ENCODE measurements around the gene LSM7. TPM values are rescaled to one million over a fixed set of nuclear protein-coding genes. Genes with fewer than 3 reads are reported as not detected.

The LSM7 gene
- total RNA-seq, 1 donor from 2014 or later, result 108 TPM

- H3K27ac Mint-ChIP-seq (ENCODE audit: unreplicated experiment), result no peak overlapping the region
- H3K9me3 Mint-ChIP-seq (ENCODE audit: unreplicated experiment), result no peaks in the 10 kb centered on the region
- peaks cover 3% of the 10 kb centered on the region for H3K36me3 Mint-ChIP-seq (ENCODE audit: low read depth, unreplicated experiment)
- peaks cover 7% of the 10 kb centered on the region for H3K4me1 Mint-ChIP-seq (ENCODE audit: unreplicated experiment)
- H3K27me3 Mint-ChIP-seq (ENCODE audit: unreplicated experiment), result peaks cover 6% of the 10 kb centered on the region
- no peak overlapping the region for H3K4me3 Mint-ChIP-seq (ENCODE audit: unreplicated experiment)
- TF ChIP-seq CTCF (IDR thresholded peaks at IDR 0.05; ENCODE audit: unreplicated experiment), result no peak
- no peak for DNase-seq (ENCODE audit: low spot score)
These were observed 9.5 kb downstream of the LSM7 start for GRCh38 chr19:2318923-2319322.

DNA sequence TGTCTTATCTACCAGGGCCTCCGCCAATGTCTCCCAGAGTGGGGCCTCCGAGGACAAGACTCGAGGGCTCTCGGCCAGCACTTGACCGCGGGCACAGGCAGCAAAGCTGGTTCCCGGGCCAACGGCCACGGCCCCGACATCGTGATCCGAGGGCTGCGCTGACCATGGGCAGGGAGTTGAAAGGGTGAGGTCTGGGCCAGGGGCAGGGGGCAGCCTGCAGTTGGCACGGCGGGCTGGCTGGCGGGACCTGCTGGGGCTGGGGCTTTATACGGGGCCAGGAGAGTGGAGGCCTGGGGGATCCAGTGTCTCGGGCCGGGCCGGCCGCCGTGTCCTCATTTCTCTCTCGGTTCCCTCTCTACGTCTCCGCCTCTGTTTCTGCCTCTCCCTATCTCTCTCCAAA is 10.6 kb downstream of the LSM7 start:
- no peaks in the 10 kb centered on the region for H3K9me3 Mint-ChIP-seq (ENCODE audit: unreplicated experiment)
- H3K27ac Mint-ChIP-seq (ENCODE audit: unreplicated experiment), result no peak overlapping the region
- H3K4me1 Mint-ChIP-seq (ENCODE audit: unreplicated experiment), result peaks cover 7% of the 10 kb centered on the region
- no peak for DNase-seq (ENCODE audit: low spot score)
- peaks cover 3% of the 10 kb centered on the region for H3K27me3 Mint-ChIP-seq (ENCODE audit: unreplicated experiment)
- TF ChIP-seq CTCF (IDR thresholded peaks at IDR 0.05; ENCODE audit: unreplicated experiment), result no peak
- no peak overlapping the region for H3K4me3 Mint-ChIP-seq (ENCODE audit: unreplicated experiment)
- H3K36me3 Mint-ChIP-seq (ENCODE audit: low read depth, unreplicated experiment), result peaks cover 7% of the 10 kb centered on the region

- DNase-seq (ENCODE audit: low spot score), result no peak
- H3K9me3 Mint-ChIP-seq (ENCODE audit: unreplicated experiment), result no peaks in the 10 kb centered on the region
- H3K27me3 Mint-ChIP-seq (ENCODE audit: unreplicated experiment), result peaks cover 1% of the 10 kb centered on the region
- TF ChIP-seq CTCF (IDR thresholded peaks at IDR 0.05; ENCODE audit: unreplicated experiment), result no peak
- H3K4me3 Mint-ChIP-seq (ENCODE audit: unreplicated experiment), result no peak overlapping the region
- H3K36me3 Mint-ChIP-seq (ENCODE audit: low read depth, unreplicated experiment), result peaks cover 7% of the 10 kb centered on the region
- peaks cover 7% of the 10 kb centered on the region for H3K4me1 Mint-ChIP-seq (ENCODE audit: unreplicated experiment)
- no peak overlapping the region for H3K27ac Mint-ChIP-seq (ENCODE audit: unreplicated experiment)
These were observed 11.1 kb downstream of the LSM7 start for GRCh38 chr19:2317300-2317699.

GRCh38 chr19:2315818-2316353 is 12.5 kb downstream of the LSM7 start:
- no peak for TF ChIP-seq CTCF (IDR thresholded peaks at IDR 0.05; ENCODE audit: unreplicated experiment)
- Mint-ChIP-seq H3K9me3 (ENCODE audit: unreplicated experiment) (no peaks in the 10 kb centered on the region), H3K4me1 (ENCODE audit: unreplicated experiment) (peaks cover 7% of the 10 kb centered on the region), H3K27me3 (ENCODE audit: unreplicated experiment) (no peaks in the 10 kb centered on the region), H3K4me3 (ENCODE audit: unreplicated experiment) (no peak overlapping the region), H3K27ac (ENCODE audit: unreplicated experiment) (no peak overlapping the region), H3K36me3 (ENCODE audit: low read depth, unreplicated experiment) (peaks cover 7% of the 10 kb centered on the region)
- peak; percentile 80 for DNase-seq (ENCODE audit: low spot score)

GRCh38 chr19:2315121-2315817 is 13.1 kb downstream of the LSM7 start:
- peaks cover 7% of the 10 kb centered on the region for H3K36me3 Mint-ChIP-seq (ENCODE audit: low read depth, unreplicated experiment)
- no peak overlapping the region for H3K27ac Mint-ChIP-seq (ENCODE audit: unreplicated experiment)
- DNase-seq (ENCODE audit: low spot score), result no peak
- no peaks in the 10 kb centered on the region for H3K27me3 Mint-ChIP-seq (ENCODE audit: unreplicated experiment)
- H3K4me1 Mint-ChIP-seq (ENCODE audit: unreplicated experiment), result peaks cover 7% of the 10 kb centered on the region
- H3K9me3 Mint-ChIP-seq (ENCODE audit: unreplicated experiment), result no peaks in the 10 kb centered on the region
- TF ChIP-seq CTCF (IDR thresholded peaks at IDR 0.05; ENCODE audit: unreplicated experiment), result no peak
- H3K4me3 Mint-ChIP-seq (ENCODE audit: unreplicated experiment), result peak overlapping the region; percentile 19

All from endothelial cell (in vitro differentiated cells).